ENCODE results near the gene SCP2. TPM values are rescaled to one million over a fixed set of nuclear protein-coding genes. Genes with fewer than 3 reads are reported as not detected.
A peak's percentile ranks its signal among the peaks of the same experiment; 100 is the strongest.

SCP2 gene
- total RNA-seq, 1 donor from 2014 or later = 61.7 TPM

- no peak overlapping the region for H3K4me3 Mint-ChIP-seq
- H3K4me1 Mint-ChIP-seq = peaks cover 2% of the 10 kb centered on the region
- peak overlapping the region; percentile 60 for H3K27ac Mint-ChIP-seq
- intact Hi-C loops (cut with micrococcal nuclease) = loop anchor here (5.0 kb wide), 1 partner anchor 275 kb away; no protein-coding TSS in a partner anchor
- peaks cover 3% of the 10 kb centered on the region for H3K36me3 Mint-ChIP-seq (ENCODE audit: low read depth)
- no peaks in the 10 kb centered on the region for H3K9me3 Mint-ChIP-seq
- no peak for DNase-seq
- H3K27me3 Mint-ChIP-seq = no peaks in the 10 kb centered on the region
These were observed 19.3 kb upstream of the SCP2 start for GRCh38 chr1:52907812-52908153.

GRCh38 chr1:52911541-52911940 lies 15.5 kb upstream of the SCP2 start:
- Mint-ChIP-seq H3K27me3 (no peaks in the 10 kb centered on the region), H3K9me3 (no peaks in the 10 kb centered on the region), H3K27ac (no peak overlapping the region), H3K4me1 (no peaks in the 10 kb centered on the region), H3K4me3 (no peak overlapping the region), H3K36me3 (ENCODE audit: low read depth) (peaks cover 3% of the 10 kb centered on the region)
- intact Hi-C loops (cut with micrococcal nuclease) = no loop called here
- DNase-seq = no peak

- Mint-ChIP-seq H3K27me3 (no peaks in the 10 kb centered on the region), H3K36me3 (ENCODE audit: low read depth) (peaks cover 3% of the 10 kb centered on the region), H3K4me1 (no peaks in the 10 kb centered on the region), H3K27ac (no peak overlapping the region), H3K4me3 (no peak overlapping the region), H3K9me3 (no peaks in the 10 kb centered on the region)
- no peak for DNase-seq
- intact Hi-C loops (cut with micrococcal nuclease) = no loop called here
These were observed 14.1 kb upstream of the SCP2 start for GRCh38 chr1:52913014-52913413.

- no peak overlapping the region for H3K27ac Mint-ChIP-seq
- intact Hi-C loops (cut with micrococcal nuclease) = no loop called here
- H3K4me3 Mint-ChIP-seq = no peak overlapping the region
- DNase-seq = no peak
- H3K36me3 Mint-ChIP-seq (ENCODE audit: low read depth) = peaks cover 3% of the 10 kb centered on the region
- H3K27me3 Mint-ChIP-seq = no peaks in the 10 kb centered on the region
- no peaks in the 10 kb centered on the region for H3K9me3 Mint-ChIP-seq
- H3K4me1 Mint-ChIP-seq = no peaks in the 10 kb centered on the region
These were observed 13.5 kb upstream of the SCP2 start for GRCh38 chr1:52913537-52913936.

GRCh38 chr1:52914463-52914862 lies 12.6 kb upstream of the SCP2 start:
- Mint-ChIP-seq H3K4me1 (peaks cover 5% of the 10 kb centered on the region), H3K27me3 (no peaks in the 10 kb centered on the region), H3K4me3 (no peak overlapping the region), H3K27ac (no peak overlapping the region), H3K36me3 (ENCODE audit: low read depth) (peaks cover 1% of the 10 kb centered on the region), H3K9me3 (no peaks in the 10 kb centered on the region)
- no peak for DNase-seq
- intact Hi-C loops (cut with micrococcal nuclease) = no loop called here

- intact Hi-C loops (cut with micrococcal nuclease) = no loop called here
- Mint-ChIP-seq H3K27ac (no peak overlapping the region), H3K9me3 (no peaks in the 10 kb centered on the region), H3K27me3 (no peaks in the 10 kb centered on the region), H3K4me1 (peaks cover 14% of the 10 kb centered on the region), H3K36me3 (ENCODE audit: low read depth) (no peaks in the 10 kb centered on the region), H3K4me3 (no peak overlapping the region)
- DNase-seq = no peak
These were observed 11.7 kb upstream of the SCP2 start for GRCh38 chr1:52915211-52915854.

- Mint-ChIP-seq H3K9me3 (no peaks in the 10 kb centered on the region), H3K36me3 (ENCODE audit: low read depth) (no peaks in the 10 kb centered on the region), H3K27ac (no peak overlapping the region), H3K4me1 (peaks cover 14% of the 10 kb centered on the region), H3K27me3 (no peaks in the 10 kb centered on the region), H3K4me3 (no peak overlapping the region)
- intact Hi-C loops (cut with micrococcal nuclease) = no loop called here
- DNase-seq = no peak
These were observed 11.2 kb upstream of the SCP2 start for GRCh38 chr1:52915855-52916220.

GRCh38 chr1:52916241-52916975 lies 10.7 kb upstream of the SCP2 start:
- no peak for DNase-seq
- no peak overlapping the region for H3K4me3 Mint-ChIP-seq
- H3K36me3 Mint-ChIP-seq (ENCODE audit: low read depth) = no peaks in the 10 kb centered on the region
- H3K27ac Mint-ChIP-seq = no peak overlapping the region
- H3K27me3 Mint-ChIP-seq = no peaks in the 10 kb centered on the region
- H3K9me3 Mint-ChIP-seq = no peaks in the 10 kb centered on the region
- intact Hi-C loops (cut with micrococcal nuclease) = no loop called here
- peaks cover 14% of the 10 kb centered on the region for H3K4me1 Mint-ChIP-seq

GRCh38 chr1:52917156-52917555 lies 9.9 kb upstream of the SCP2 start:
- DNase-seq = no peak
- Mint-ChIP-seq H3K4me1 (peaks cover 18% of the 10 kb centered on the region), H3K27me3 (no peaks in the 10 kb centered on the region), H3K4me3 (no peak overlapping the region), H3K9me3 (no peaks in the 10 kb centered on the region), H3K36me3 (ENCODE audit: low read depth) (no peaks in the 10 kb centered on the region), H3K27ac (no peak overlapping the region)
- intact Hi-C loops (cut with micrococcal nuclease) = no loop called here

- peaks cover 19% of the 10 kb centered on the region for H3K4me1 Mint-ChIP-seq
- H3K4me3 Mint-ChIP-seq = no peak overlapping the region
- DNase-seq = no peak
- no peak overlapping the region for H3K27ac Mint-ChIP-seq
- intact Hi-C loops (cut with micrococcal nuclease) = no loop called here
- H3K9me3 Mint-ChIP-seq = no peaks in the 10 kb centered on the region
- H3K27me3 Mint-ChIP-seq = no peaks in the 10 kb centered on the region
- H3K36me3 Mint-ChIP-seq (ENCODE audit: low read depth) = no peaks in the 10 kb centered on the region
These were observed 9.5 kb upstream of the SCP2 start for GRCh38 chr1:52917581-52917980.

- H3K4me1 Mint-ChIP-seq = peaks cover 20% of the 10 kb centered on the region
- no peak for DNase-seq
- intact Hi-C loops (cut with micrococcal nuclease) = no loop called here
- no peak overlapping the region for H3K4me3 Mint-ChIP-seq
- no peaks in the 10 kb centered on the region for H3K27me3 Mint-ChIP-seq
- no peaks in the 10 kb centered on the region for H3K9me3 Mint-ChIP-seq
- no peaks in the 10 kb centered on the region for H3K36me3 Mint-ChIP-seq (ENCODE audit: low read depth)
- H3K27ac Mint-ChIP-seq = no peak overlapping the region
These were observed 8.9 kb upstream of the SCP2 start for GRCh38 chr1:52918201-52918600.

- H3K9me3 Mint-ChIP-seq = no peaks in the 10 kb centered on the region
- H3K27me3 Mint-ChIP-seq = no peaks in the 10 kb centered on the region
- intact Hi-C loops (cut with micrococcal nuclease) = no loop called here
- H3K27ac Mint-ChIP-seq = no peak overlapping the region
- no peaks in the 10 kb centered on the region for H3K36me3 Mint-ChIP-seq (ENCODE audit: low read depth)
- H3K4me1 Mint-ChIP-seq = peaks cover 20% of the 10 kb centered on the region
- H3K4me3 Mint-ChIP-seq = no peak overlapping the region
- no peak for DNase-seq
These were observed 7.9 kb upstream of the SCP2 start for GRCh38 chr1:52919051-52919722.

GRCh38 chr1:52919723-52920483 lies 7.2 kb upstream of the SCP2 start:
- intact Hi-C loops (cut with micrococcal nuclease) = loop anchor here (2.0 to 10.0 kb wide), 3 partner anchors 193 to 865 kb away; partner anchors contain the start of genes BTF3L4, TXNDC12 and ZYG11B
- H3K27ac Mint-ChIP-seq = peak overlapping the region; percentile 1
- no peaks in the 10 kb centered on the region for H3K9me3 Mint-ChIP-seq
- DNase-seq = peak; percentile 60
- H3K36me3 Mint-ChIP-seq (ENCODE audit: low read depth) = no peaks in the 10 kb centered on the region
- H3K27me3 Mint-ChIP-seq = no peaks in the 10 kb centered on the region
- H3K4me3 Mint-ChIP-seq = peak overlapping the region; percentile 86
- peaks cover 20% of the 10 kb centered on the region for H3K4me1 Mint-ChIP-seq

Measured in activated CD4-positive, alpha-beta T cell treated with anti-CD3 and anti-CD28 coated beads, Interleukin-2, amount 10 ng/mL, durations not matched to agents 24 days and 14 days (primary cell).